Neural crest cell (in vitro differentiated cells): ENCODE results near the gene IRF1. TPM values are rescaled to one million over a fixed set of nuclear protein-coding genes. Genes with fewer than 3 reads are reported as not detected.

Source experiments
- DNase-seq: peaks from one replicate; pipeline ENCODE4 v3.0.0; 2021; ENCODE audit warnings: low read depth, mixed read lengths, low spot score
- H3K27ac Mint-ChIP-seq: one replicate; pipeline ENCODE4 v1.8.0; 2021; ENCODE audit warnings: mild to moderate bottlenecking, mixed read lengths; ENCODE audit not compliant: unreplicated experiment
- H3K27me3 Mint-ChIP-seq: 2 replicates; pipeline ENCODE4 v1.8.0; 2021; ENCODE audit warnings: low read depth, mild to moderate bottlenecking, mixed read lengths
- H3K36me3 Mint-ChIP-seq: 2 replicates; pipeline ENCODE4 v1.8.0; 2021; ENCODE audit warnings: low read depth, mild to moderate bottlenecking, mixed read lengths
- H3K4me1 Mint-ChIP-seq: 2 replicates; pipeline ENCODE4 v1.8.0; 2021; ENCODE audit warnings: mixed read lengths
- H3K4me3 Mint-ChIP-seq: one replicate; pipeline ENCODE4 v1.8.0; 2021; ENCODE audit warnings: mild to moderate bottlenecking, mixed read lengths
- H3K9me3 Mint-ChIP-seq: 2 replicates; pipeline ENCODE4 v1.8.0; 2021; ENCODE audit warnings: mixed read lengths
- total RNA-seq: library from RNA; stranded (reverse); gene quantifications from 2 replicates; pipeline ENCODE4 v1.2.1, GENCODE V29; 2021
- TF ChIP-seq, protein P1 (sequence below): fragments of 200-600 bp; sonication (generic); conservative IDR thresholded peaks from 2 replicates; pipeline ENCODE4 v1.5.0; 2021; ENCODE audit warnings: antibody characterized with exemption, mild to moderate bottlenecking

IRF1 gene
- total RNA-seq, 1 donor from 2014 or later, result 4.5 TPM

DNA sequence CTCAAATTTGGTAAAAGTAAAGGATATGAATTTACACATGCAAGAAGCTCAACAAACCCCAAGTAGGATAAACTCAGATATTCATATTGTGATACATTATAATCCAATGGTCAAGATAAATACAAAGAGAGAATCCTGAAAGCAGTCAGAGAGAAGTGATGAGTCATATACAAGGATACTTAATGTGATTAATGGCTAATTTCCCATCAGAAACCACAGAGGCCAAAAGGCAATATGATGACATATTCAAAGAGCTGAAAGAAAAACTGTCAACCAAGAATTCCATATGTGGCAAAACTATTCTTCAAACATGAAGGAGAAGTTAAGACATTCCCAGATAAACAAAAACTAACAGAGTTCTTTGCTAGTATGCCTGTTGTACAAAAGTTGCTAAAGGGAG is 19.5 kb upstream of the IRF1 start:
- peaks cover 13% of the 10 kb centered on the region for H3K36me3 Mint-ChIP-seq
- H3K4me1 Mint-ChIP-seq, result no peaks in the 10 kb centered on the region
- no peak overlapping the region for H3K27ac Mint-ChIP-seq
- H3K4me3 Mint-ChIP-seq, result no peak overlapping the region
- no peak for DNase-seq
- peaks cover 12% of the 10 kb centered on the region for H3K9me3 Mint-ChIP-seq
- H3K27me3 Mint-ChIP-seq, result peaks cover 4% of the 10 kb centered on the region
- TF ChIP-seq, protein P1, sequence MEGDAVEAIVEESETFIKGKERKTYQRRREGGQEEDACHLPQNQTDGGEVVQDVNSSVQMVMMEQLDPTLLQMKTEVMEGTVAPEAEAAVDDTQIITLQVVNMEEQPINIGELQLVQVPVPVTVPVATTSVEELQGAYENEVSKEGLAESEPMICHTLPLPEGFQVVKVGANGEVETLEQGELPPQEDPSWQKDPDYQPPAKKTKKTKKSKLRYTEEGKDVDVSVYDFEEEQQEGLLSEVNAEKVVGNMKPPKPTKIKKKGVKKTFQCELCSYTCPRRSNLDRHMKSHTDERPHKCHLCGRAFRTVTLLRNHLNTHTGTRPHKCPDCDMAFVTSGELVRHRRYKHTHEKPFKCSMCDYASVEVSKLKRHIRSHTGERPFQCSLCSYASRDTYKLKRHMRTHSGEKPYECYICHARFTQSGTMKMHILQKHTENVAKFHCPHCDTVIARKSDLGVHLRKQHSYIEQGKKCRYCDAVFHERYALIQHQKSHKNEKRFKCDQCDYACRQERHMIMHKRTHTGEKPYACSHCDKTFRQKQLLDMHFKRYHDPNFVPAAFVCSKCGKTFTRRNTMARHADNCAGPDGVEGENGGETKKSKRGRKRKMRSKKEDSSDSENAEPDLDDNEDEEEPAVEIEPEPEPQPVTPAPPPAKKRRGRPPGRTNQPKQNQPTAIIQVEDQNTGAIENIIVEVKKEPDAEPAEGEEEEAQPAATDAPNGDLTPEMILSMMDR, result no peak

DNA sequence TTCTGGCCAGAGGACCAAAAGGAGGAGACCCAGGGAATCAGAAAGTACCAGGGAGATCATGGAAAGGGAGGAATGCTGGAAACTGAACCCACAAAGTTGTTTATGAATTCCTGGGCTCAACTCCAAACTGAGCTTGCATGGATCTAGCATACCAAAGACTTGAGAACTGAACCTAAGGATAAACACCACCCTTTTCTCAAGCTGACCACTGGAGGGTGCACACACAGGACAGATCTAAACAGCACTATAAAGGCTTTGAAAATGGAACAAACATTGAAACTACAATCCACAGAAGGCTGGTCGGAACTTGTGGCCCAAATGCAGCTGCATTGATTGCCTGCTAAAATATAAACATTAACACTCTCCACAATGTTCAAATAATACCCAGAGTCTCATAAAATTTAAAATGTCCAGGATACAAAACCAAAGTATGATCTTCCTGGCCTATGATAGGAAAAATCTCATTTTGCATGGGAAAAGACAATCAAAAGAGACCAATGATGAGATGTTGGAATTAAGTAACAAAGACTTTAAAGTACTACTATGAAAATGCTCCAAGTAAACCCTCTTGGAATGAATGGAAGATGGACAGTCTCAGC is 15.6 kb upstream of the IRF1 start:
- Mint-ChIP-seq H3K4me3 (no peak overlapping the region), H3K4me1 (no peaks in the 10 kb centered on the region), H3K27me3 (peaks cover 4% of the 10 kb centered on the region), H3K9me3 (peaks cover 5% of the 10 kb centered on the region), H3K27ac (no peak overlapping the region), H3K36me3 (peaks cover 5% of the 10 kb centered on the region)
- TF ChIP-seq, protein P1, result peak; percentile 61
- no peak for DNase-seq

DNA sequence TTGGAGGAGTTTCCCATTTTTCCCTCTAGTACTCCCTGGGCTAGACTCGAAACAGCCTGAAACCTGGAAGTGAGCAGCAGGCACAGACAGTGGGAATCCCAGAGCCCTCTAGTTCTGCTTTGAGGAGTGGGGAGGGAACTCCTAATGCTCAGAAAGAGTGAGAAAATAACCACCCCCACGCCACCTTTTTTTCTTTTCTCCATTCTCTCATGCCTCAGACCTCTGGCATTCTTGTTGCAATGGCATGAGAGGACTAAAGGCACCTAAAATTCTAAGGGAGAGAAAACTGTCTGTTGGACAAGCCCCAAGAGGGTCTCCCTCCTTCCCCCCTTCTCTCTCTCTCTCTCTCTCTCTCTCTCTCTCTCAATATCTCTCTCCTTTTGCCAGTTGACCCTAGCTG is 15.1 kb upstream of the IRF1 start:
- Mint-ChIP-seq H3K4me1 (no peaks in the 10 kb centered on the region), H3K9me3 (peaks cover 5% of the 10 kb centered on the region), H3K27ac (no peak overlapping the region), H3K27me3 (peaks cover 4% of the 10 kb centered on the region), H3K4me3 (no peak overlapping the region), H3K36me3 (peaks cover 5% of the 10 kb centered on the region)
- DNase-seq, result no peak
- TF ChIP-seq, protein P1, result no peak

DNA sequence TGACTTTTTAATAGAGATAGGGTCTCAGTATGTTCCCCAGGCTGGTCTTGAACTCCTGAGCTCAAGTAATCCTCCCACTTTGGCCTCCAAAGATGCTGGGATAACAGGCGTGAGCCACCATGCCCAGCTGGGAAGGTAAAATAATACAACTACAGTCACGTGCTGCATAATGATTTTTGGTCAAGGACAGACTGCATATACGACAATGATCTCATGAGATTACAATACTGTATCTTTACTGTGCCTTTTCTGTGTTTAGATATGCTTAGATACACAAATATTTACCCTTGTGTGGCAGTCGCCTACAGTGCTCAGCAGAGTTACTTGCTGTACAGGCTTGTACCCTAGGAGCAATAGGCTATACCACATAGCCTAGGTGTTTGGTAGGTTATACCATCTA is 14.2 kb upstream of the IRF1 start:
- TF ChIP-seq, protein P1, result no peak

DNA sequence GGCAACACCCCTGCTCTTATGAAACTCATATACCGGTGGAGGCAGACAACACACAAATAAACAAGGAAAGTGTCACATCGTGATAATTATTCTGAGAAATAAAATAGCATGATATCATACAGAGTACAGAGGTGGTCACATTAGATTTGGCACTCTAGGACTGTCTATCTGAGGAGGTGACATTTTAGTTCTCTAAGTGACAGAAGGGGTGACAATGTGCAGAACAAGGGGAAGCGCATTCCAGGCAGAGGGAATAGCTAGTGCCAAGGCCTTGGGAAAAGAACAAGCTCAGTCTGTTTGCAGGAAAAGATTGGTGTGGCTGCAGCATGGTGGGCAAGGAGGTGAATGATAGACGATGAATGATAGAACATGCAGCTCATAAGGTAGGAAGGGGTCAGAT is 12.7 kb upstream of the IRF1 start:
- H3K36me3 Mint-ChIP-seq, result no peaks in the 10 kb centered on the region
- H3K4me1 Mint-ChIP-seq, result peaks cover 4% of the 10 kb centered on the region
- H3K27me3 Mint-ChIP-seq, result no peaks in the 10 kb centered on the region
- no peak overlapping the region for H3K27ac Mint-ChIP-seq
- H3K4me3 Mint-ChIP-seq, result no peak overlapping the region
- TF ChIP-seq, protein P1, result no peak
- no peaks in the 10 kb centered on the region for H3K9me3 Mint-ChIP-seq
- no peak for DNase-seq

More for the DNA sequence above, 14.2 kb upstream of the IRF1 start:
- Mint-ChIP-seq H3K9me3 (peaks cover 2% of the 10 kb centered on the region), H3K27me3 (peaks cover 2% of the 10 kb centered on the region), H3K4me1 (peaks cover 4% of the 10 kb centered on the region), H3K27ac (no peak overlapping the region), H3K4me3 (no peak overlapping the region), H3K36me3 (peaks cover 2% of the 10 kb centered on the region)
- no peak for DNase-seq
